Endothelial cell of umbilical vein (primary cell): ENCODE data around the gene ANK2.

ENCODE experiments used
- FOS ChIP-seq: IDR thresholded peaks from 2 replicates; pipeline ENCODE4 v1.6.1; 2011; ENCODE audit warnings: mild to moderate bottlenecking, low read length, moderate library complexity, borderline replicate concordance; ENCODE audit not compliant: insufficient read depth
- GATA2 ChIP-seq: IDR thresholded peaks from 2 replicates; pipeline ENCODE4 v1.7.0; 2011; ENCODE audit warnings: low read depth, mild to moderate bottlenecking, moderate library complexity, mixed read lengths, low read length; ENCODE audit not compliant: insufficient read length, insufficient read depth
- JUN ChIP-seq: IDR thresholded peaks from 2 replicates; pipeline ENCODE4 v1.6.1; 2011; ENCODE audit warnings: borderline replicate concordance, low read depth; ENCODE audit not compliant: insufficient read length, insufficient read depth
- POLR2A ChIP-seq: IDR thresholded peaks from 2 replicates; pipeline ENCODE4 v1.6.1; 2012; ENCODE audit warnings: low read depth, mild to moderate bottlenecking, control low read depth, low read length
- POLR2AphosphoS5 ChIP-seq: IDR thresholded peaks from 2 replicates; pipeline ENCODE4 v1.6.1; 2012; ENCODE audit warnings: low read depth, mild to moderate bottlenecking, control low read depth, low read length, moderate library complexity; ENCODE audit not compliant: insufficient read depth
- TF ChIP-seq, protein P1 (sequence below), 2 donors: IDR thresholded peaks; 1 replicate in 1 of 2; 2 replicates in 1 of 2; pipeline ENCODE4 v1.5.1; 2011; ENCODE audit warnings: low read length in 2 of 2, mild to moderate bottlenecking in 2 of 2, moderate library complexity in 2 of 2, control low read depth in 1 of 2, inconsistent platforms in 1 of 2, low read depth in 1 of 2; ENCODE audit not compliant: insufficient read depth in 1 of 2; ENCODE audit errors: extremely low read depth in 1 of 2
- TF ChIP-seq, protein P2 (sequence below): IDR thresholded peaks from 2 replicates; pipeline ENCODE4 v1.6.1; 2011; ENCODE audit not compliant: insufficient read depth, insufficient read length

DNA sequence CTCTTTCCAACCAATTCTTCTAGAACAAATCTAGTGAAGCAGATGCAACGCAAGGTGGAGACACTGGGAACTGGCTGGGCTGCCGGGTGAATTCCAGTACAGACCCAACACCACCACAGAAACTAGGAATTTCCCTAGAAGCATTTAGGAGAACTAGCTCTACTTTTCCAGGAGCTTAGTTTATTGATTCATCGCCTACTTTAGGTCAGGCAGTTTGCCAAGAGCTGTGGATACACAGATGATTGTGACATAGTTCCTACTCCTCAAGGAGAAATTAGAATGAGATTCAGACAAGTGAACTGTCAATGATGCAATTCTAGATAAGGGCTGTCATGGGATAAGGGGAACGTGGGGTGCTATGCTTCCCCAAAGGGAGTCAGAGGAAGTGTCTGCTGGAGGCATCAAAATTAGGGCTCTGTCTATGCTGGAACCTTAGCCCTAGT, 362.1 kb downstream of the ANK2 start:
- TF ChIP-seq FOS = no peak
- TF ChIP-seq, protein P1, sequence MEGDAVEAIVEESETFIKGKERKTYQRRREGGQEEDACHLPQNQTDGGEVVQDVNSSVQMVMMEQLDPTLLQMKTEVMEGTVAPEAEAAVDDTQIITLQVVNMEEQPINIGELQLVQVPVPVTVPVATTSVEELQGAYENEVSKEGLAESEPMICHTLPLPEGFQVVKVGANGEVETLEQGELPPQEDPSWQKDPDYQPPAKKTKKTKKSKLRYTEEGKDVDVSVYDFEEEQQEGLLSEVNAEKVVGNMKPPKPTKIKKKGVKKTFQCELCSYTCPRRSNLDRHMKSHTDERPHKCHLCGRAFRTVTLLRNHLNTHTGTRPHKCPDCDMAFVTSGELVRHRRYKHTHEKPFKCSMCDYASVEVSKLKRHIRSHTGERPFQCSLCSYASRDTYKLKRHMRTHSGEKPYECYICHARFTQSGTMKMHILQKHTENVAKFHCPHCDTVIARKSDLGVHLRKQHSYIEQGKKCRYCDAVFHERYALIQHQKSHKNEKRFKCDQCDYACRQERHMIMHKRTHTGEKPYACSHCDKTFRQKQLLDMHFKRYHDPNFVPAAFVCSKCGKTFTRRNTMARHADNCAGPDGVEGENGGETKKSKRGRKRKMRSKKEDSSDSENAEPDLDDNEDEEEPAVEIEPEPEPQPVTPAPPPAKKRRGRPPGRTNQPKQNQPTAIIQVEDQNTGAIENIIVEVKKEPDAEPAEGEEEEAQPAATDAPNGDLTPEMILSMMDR (IDR thresholded peaks at IDR 0.05; ENCODE audit: extremely low read depth in 1 of 2, insufficient read depth in 1 of 2, low read depth in 1 of 2, low read length in 2 of 2) = no peak
- no peak for TF ChIP-seq POLR2A
- TF ChIP-seq, protein P2, sequence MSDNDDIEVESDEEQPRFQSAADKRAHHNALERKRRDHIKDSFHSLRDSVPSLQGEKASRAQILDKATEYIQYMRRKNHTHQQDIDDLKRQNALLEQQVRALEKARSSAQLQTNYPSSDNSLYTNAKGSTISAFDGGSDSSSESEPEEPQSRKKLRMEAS = no peak
- no peak for TF ChIP-seq JUN
- TF ChIP-seq POLR2AphosphoS5 = no peak
- TF ChIP-seq GATA2 = no peak
